Keratinocyte (primary cell): Measurements from ENCODE around the gene SCUBE3.

Experiments used
- EZH2 ChIP-seq: IDR thresholded peaks from one replicate; pipeline ENCODE4 v1.6.1; 2012; ENCODE audit warnings: inconsistent platforms, mild to moderate bottlenecking, low read length, moderate library complexity
- TF ChIP-seq, protein P1 (sequence below), 3 experiments: IDR thresholded peaks in 1 of 3; conservative IDR thresholded peaks in 1 of 3; optimal IDR thresholded peaks in 1 of 3; 2 replicates in 2 of 3; 3 replicates in 1 of 3; pipeline versions ENCODE3 to v1.5.1; 2011; ENCODE audit warnings: low read length in 3 of 3, mild to moderate bottlenecking in 3 of 3, moderate library complexity in 2 of 3, control low read depth in 1 of 3, inconsistent platforms in 1 of 3; ENCODE audit not compliant: insufficient read depth in 2 of 3; ENCODE audit errors: extremely low read depth in 1 of 3

DNA sequence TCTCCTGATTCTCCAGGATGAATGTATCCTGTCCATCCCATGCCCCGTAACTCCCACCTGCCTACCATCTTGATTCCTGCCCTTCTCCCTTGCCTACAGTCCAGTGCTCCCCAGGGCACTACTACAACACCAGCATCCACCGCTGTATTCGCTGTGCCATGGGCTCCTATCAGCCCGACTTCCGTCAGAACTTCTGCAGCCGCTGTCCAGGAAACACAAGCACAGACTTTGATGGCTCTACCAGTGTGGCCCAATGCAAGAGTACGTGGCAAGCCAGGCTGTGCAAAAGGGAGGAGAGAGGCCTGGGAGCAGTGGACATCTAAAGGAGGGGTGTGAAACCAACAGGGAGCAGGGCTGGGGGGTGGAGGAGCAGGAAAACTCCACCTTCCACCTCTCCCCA is 30.8 kb downstream of the SCUBE3 start:
- TF ChIP-seq, protein P1, sequence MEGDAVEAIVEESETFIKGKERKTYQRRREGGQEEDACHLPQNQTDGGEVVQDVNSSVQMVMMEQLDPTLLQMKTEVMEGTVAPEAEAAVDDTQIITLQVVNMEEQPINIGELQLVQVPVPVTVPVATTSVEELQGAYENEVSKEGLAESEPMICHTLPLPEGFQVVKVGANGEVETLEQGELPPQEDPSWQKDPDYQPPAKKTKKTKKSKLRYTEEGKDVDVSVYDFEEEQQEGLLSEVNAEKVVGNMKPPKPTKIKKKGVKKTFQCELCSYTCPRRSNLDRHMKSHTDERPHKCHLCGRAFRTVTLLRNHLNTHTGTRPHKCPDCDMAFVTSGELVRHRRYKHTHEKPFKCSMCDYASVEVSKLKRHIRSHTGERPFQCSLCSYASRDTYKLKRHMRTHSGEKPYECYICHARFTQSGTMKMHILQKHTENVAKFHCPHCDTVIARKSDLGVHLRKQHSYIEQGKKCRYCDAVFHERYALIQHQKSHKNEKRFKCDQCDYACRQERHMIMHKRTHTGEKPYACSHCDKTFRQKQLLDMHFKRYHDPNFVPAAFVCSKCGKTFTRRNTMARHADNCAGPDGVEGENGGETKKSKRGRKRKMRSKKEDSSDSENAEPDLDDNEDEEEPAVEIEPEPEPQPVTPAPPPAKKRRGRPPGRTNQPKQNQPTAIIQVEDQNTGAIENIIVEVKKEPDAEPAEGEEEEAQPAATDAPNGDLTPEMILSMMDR (optimal IDR thresholded peaks at IDR 0.05 in 1 of 3, IDR thresholded peaks at IDR 0.05 in 1 of 3, conservative IDR thresholded peaks at IDR 0.05 in 1 of 3; ENCODE audit: extremely low read depth in 1 of 3, insufficient read depth in 2 of 3, low read length in 3 of 3): no peak
- TF ChIP-seq EZH2: no peak
